Activated B cell treated with CpG ODN at 0.5 μM for 24 hours (primary cell): ENCODE measurements around the gene IGF2BP3. TPM values are rescaled to one million over a fixed set of nuclear protein-coding genes. Genes with fewer than 3 reads are reported as not detected.

Source experiments
- ATAC-seq: fragments of 200-7000 bp; cut with Tn5 transposase; one replicate; pipeline ENCODE4 v1.10.0; 2021; ENCODE audit warnings: low read depth, mild to moderate bottlenecking, moderate library complexity
- CTCF ChIA-PET: fragments of 350-600 bp; sonication (Branson Sonifier 250); formaldehyde crosslinking; loops from one replicate; lab custom pipeline; 2021; ENCODE audit warnings: antibody characterized with exemption; lab: Charles Lee
- POLR2A ChIA-PET: fragments of 350-600 bp; sonication (Branson Sonifier 250); formaldehyde crosslinking; loops from one replicate; lab custom pipeline; 2021; ENCODE audit warnings: antibody characterized with exemption; lab: Charles Lee
- DNase-seq: peaks from one replicate; pipeline ENCODE4 v3.0.0; 2022
- H3K27ac Mint-ChIP-seq: one replicate; pipeline ENCODE4 v1.8.0; 2020; ENCODE audit warnings: mixed read lengths
- H3K27me3 Mint-ChIP-seq: one replicate; pipeline ENCODE4 v1.8.0; 2021; ENCODE audit warnings: mixed read lengths
- H3K36me3 Mint-ChIP-seq: one replicate; pipeline ENCODE4 v1.8.0; 2021; ENCODE audit warnings: low read depth, mixed read lengths
- H3K4me1 Mint-ChIP-seq: one replicate; pipeline ENCODE4 v1.8.0; 2021; ENCODE audit warnings: mixed read lengths
- H3K4me3 Mint-ChIP-seq: one replicate; pipeline ENCODE4 v1.8.0; 2020; ENCODE audit warnings: mild to moderate bottlenecking, mixed read lengths
- H3K9me3 Mint-ChIP-seq: one replicate; pipeline ENCODE4 v1.8.0; 2020; ENCODE audit warnings: mixed read lengths
- CTCF ChIP-seq: fragments of 200-600 bp; IDR thresholded peaks from one replicate; pipeline ENCODE4 v1.8.0; 2022; ENCODE audit warnings: antibody characterized with exemption, mild to moderate bottlenecking
- intact Hi-C: fragments of 100-400 bp; cut with micrococcal nuclease; formaldehyde crosslinking; loops from one replicate; pipeline ENCODE4 v1.15.1; 2024
- total RNA-seq: library from RNA; stranded (reverse); gene quantifications from 2 replicates; pipeline ENCODE4 v1.2.3, GENCODE V29; 2022

The IGF2BP3 gene
- total RNA-seq, 1 donor from 2014 or later, result 10.3 TPM

GRCh38 chr7:23337374-23337773 lies 132.9 kb downstream of the IGF2BP3 start:
- intact Hi-C loops, result no loop called here
- Mint-ChIP-seq H3K36me3 (peaks cover 5% of the 10 kb centered on the region), H3K4me1 (peaks cover 2% of the 10 kb centered on the region), H3K27ac (no peak overlapping the region), H3K27me3 (no peaks in the 10 kb centered on the region), H3K4me3 (no peak overlapping the region), H3K9me3 (no peaks in the 10 kb centered on the region)
- ATAC-seq (no peak), DNase-seq (no peak)
- ChIA-PET POLR2A (no interaction called here), CTCF (no interaction called here)
- TF ChIP-seq CTCF, result no peak

DNA sequence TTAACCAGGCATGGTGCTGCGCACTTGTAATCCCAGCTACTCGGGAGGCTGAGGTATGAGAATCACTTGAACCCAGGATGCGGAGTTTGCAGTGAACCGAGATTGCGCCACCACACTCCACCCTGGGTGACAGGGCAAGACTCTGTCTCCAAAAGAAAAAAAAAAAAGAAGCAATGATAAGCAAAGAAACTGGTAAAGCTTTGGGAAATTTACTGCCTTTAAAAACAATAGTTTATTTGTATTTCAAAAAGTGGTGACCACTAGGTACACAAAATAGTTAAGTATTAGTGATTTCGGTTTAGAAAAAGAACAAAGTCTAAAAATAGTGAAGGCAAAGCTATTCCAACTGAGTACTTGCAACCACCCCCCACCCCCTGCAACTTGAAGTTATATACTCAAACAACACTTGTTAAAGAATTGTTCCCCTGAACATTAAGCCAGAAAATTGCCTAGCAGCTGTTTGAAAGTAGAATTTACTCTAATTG lies 133.4 kb downstream of the IGF2BP3 start:
- Mint-ChIP-seq H3K4me3 (no peak overlapping the region), H3K4me1 (peaks cover 2% of the 10 kb centered on the region), H3K36me3 (peaks cover 5% of the 10 kb centered on the region), H3K9me3 (no peaks in the 10 kb centered on the region), H3K27ac (no peak overlapping the region), H3K27me3 (no peaks in the 10 kb centered on the region)
- POLR2A ChIA-PET, result no interaction called here
- no peak for DNase-seq
- intact Hi-C loops, result no loop called here
- CTCF ChIA-PET, result no interaction called here
- no peak for ATAC-seq
- no peak for TF ChIP-seq CTCF

DNA sequence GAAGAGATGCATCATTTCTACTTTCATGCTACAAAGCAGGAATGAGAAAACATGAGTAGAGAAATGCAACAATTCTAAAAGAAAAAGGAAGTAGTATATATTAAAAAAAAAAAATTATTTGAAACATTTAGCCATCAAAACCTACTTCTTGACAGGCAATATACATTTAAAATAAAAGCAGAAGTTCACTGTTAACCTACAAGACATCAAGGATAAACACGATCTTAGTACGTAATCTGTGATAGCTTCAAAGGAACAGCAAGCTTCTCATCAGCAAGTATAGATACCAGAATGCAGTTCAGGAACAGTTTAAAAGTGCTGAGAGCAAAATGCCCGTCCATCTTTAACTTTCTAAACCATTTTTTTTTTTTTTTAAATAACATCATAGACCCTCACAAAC lies 134.2 kb downstream of the IGF2BP3 start:
- H3K4me1 Mint-ChIP-seq, result peaks cover 2% of the 10 kb centered on the region
- intact Hi-C loops, result no loop called here
- ATAC-seq (no peak), DNase-seq (no peak)
- ChIA-PET POLR2A (no interaction called here), CTCF (no interaction called here)
- TF ChIP-seq CTCF, result no peak
- no peaks in the 10 kb centered on the region for H3K9me3 Mint-ChIP-seq
- no peak overlapping the region for H3K27ac Mint-ChIP-seq
- no peaks in the 10 kb centered on the region for H3K27me3 Mint-ChIP-seq
- H3K4me3 Mint-ChIP-seq, result no peak overlapping the region
- peaks cover 5% of the 10 kb centered on the region for H3K36me3 Mint-ChIP-seq

DNA sequence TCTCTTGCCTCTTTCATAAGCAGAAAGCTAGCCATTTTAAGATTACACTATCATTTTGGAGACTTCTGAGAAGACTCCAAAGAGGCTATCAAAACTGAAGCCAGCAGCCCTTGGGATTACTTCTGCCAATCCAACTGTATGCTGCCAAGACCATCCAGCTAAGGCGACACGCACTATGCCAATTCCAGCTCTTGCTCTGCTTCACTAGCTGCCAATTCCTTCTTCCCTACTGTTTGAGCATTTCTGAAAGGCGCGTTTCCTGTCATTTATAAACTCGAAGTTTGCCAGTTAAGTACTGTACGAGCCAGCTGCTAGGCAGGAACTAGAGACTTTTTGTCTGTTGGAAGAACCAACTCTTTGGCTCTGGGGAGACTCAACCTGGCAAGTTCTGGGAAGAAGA lies 134.7 kb downstream of the IGF2BP3 start:
- ChIA-PET POLR2A (no interaction called here), CTCF (no interaction called here)
- no peak overlapping the region for H3K4me3 Mint-ChIP-seq
- H3K36me3 Mint-ChIP-seq, result peaks cover 5% of the 10 kb centered on the region
- intact Hi-C loops, result no loop called here
- no peaks in the 10 kb centered on the region for H3K27me3 Mint-ChIP-seq
- H3K27ac Mint-ChIP-seq, result no peak overlapping the region
- DNase-seq, result no peak
- TF ChIP-seq CTCF, result no peak
- H3K9me3 Mint-ChIP-seq, result no peaks in the 10 kb centered on the region
- peaks cover 2% of the 10 kb centered on the region for H3K4me1 Mint-ChIP-seq
- ATAC-seq, result no peak

DNA sequence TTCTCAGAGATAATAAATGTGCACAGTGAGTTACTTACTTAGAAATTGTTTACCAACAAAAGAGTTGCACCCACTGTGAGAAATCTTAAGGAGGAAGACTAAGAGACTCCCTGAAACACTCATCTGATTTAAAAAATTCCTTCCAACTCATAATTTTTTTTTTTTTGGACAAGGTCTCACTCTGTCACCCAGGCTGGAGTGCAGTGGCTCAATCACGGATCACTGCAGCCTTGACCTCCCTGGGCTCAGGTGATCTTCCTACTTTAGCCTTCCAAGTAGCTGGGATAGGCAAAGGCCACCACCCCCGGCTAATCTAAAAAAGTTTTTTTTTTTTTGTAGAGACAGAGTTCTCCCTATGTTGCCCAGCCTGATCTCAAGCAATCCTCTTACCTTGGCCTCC lies 135.2 kb downstream of the IGF2BP3 start:
- ChIA-PET POLR2A (no interaction called here), CTCF (no interaction called here)
- intact Hi-C loops, result no loop called here

More for the DNA sequence above, 135.2 kb downstream of the IGF2BP3 start:
- Mint-ChIP-seq H3K27me3 (no peaks in the 10 kb centered on the region), H3K9me3 (no peaks in the 10 kb centered on the region), H3K27ac (no peak overlapping the region), H3K36me3 (peaks cover 5% of the 10 kb centered on the region), H3K4me1 (peaks cover 3% of the 10 kb centered on the region), H3K4me3 (no peak overlapping the region)
- ATAC-seq, result no peak
- TF ChIP-seq CTCF, result no peak
- no peak for DNase-seq
